GM19452 (cell line): Measurements from ENCODE around the gene GGA1.

Source experiments
- ATAC-seq: cut with Tn5 transposase; IDR thresholded peaks from one replicate; pipeline ENCODE4 v1.9.1; 2021; ENCODE audit not compliant: unreplicated experiment

GGA1 gene, protein sequence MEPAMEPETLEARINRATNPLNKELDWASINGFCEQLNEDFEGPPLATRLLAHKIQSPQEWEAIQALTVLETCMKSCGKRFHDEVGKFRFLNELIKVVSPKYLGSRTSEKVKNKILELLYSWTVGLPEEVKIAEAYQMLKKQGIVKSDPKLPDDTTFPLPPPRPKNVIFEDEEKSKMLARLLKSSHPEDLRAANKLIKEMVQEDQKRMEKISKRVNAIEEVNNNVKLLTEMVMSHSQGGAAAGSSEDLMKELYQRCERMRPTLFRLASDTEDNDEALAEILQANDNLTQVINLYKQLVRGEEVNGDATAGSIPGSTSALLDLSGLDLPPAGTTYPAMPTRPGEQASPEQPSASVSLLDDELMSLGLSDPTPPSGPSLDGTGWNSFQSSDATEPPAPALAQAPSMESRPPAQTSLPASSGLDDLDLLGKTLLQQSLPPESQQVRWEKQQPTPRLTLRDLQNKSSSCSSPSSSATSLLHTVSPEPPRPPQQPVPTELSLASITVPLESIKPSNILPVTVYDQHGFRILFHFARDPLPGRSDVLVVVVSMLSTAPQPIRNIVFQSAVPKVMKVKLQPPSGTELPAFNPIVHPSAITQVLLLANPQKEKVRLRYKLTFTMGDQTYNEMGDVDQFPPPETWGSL

DNA sequence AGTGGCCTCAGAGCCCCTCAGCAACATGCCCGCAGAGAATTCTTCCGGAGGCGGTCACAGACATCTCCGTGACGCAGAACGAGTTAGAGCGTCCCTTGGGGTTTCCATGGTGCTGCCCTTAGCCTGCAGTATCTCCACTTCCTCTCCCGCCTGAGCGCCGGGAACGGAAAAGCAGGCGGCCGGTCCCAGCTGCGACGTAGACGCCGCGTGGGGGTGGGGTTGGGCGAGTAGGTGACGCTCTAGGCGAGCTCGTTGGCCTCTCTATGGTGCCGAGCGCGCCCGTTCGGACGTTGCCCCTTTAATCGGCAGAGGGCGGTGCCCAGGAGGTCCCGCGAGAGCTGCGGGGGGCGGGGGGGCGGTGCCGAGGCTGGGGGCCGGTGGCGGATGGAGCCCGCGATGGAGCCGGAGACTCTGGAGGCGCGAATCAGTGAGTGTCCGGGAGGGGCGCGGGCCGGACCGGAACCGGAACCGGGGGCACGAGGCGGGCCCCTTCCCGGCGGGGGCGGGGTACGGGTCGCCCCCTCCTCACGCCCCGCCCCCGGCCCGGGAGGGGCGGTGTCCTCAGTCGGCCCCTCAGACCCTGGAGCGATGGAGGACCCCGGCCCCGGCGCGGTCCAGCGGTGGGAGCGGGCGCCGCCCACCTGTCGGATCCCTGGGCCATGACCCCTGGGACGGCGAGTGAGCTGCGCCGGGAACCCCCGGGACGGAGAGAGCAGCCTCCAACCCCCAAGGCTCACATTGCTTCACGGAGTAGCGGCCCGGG is at the start of gene GGA1:
GGA1 (plus strand) TSS at position 358 of the 763 bp plus-strand sequence; CDS start at position 385, 27 bp downstream.
- peak; percentile 71 for ATAC-seq

DNA sequence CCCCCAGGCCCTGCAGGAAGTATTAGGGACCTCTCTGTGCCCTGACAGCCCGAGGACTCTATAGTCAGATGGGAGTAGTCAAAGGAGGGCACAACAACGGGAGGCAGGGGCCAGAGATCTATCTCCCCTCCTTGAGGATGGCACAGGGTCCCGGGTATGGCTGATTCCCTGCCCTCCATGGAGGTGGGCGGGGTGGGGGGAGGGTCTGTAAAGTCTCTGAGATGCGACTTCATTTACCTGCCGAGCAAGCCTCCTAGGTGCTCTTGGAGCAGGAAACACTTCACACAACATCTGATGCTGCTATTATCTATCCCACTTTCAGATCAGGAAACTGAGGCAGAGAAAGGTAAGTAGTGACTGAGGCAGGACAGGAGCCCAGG is 49.1 kb upstream of the GGA1 start:
- no peak for ATAC-seq

DNA sequence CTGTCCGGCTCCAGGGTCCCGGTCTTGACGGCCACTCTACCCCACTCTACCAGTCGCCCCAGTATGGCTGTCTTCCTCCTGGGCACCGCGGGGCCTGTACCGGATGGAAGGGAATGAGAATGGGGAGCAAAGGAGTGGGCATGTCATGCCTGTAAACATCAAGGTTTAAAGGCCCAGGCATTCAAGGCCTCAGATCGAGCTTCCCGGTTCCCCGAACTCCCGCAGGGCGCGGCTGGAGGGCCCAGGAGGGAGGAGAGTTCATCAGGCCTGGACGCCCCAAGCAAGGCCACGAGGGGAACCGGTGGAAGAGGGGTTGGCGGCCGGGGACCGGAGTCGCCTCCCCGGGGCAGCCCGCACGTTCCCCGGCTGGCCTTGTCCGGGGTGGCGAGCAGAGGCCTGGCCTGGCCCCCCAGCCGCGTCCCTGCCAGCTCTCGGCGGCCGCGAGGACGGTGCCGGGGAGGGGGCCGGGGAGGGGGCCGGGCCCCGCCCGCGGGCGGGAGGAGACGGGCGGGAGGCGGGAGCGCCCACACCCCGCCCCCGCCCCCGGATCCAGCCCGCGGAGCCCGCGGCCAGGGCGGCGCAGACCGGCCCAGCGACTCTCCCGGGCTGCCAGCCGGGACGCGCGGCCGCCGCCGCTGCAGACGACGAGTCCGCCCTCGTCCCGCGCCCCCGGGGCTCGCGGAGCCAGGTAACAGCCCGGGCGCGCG is 48.6 kb upstream of the GGA1 start, which contains the start of gene CDC42EP1:
CDC42EP1 (plus strand) TSS at position 580 of the 707 bp plus-strand sequence. CDS start 5,870 bp downstream, outside the sequence.
- ATAC-seq, result no peak

DNA sequence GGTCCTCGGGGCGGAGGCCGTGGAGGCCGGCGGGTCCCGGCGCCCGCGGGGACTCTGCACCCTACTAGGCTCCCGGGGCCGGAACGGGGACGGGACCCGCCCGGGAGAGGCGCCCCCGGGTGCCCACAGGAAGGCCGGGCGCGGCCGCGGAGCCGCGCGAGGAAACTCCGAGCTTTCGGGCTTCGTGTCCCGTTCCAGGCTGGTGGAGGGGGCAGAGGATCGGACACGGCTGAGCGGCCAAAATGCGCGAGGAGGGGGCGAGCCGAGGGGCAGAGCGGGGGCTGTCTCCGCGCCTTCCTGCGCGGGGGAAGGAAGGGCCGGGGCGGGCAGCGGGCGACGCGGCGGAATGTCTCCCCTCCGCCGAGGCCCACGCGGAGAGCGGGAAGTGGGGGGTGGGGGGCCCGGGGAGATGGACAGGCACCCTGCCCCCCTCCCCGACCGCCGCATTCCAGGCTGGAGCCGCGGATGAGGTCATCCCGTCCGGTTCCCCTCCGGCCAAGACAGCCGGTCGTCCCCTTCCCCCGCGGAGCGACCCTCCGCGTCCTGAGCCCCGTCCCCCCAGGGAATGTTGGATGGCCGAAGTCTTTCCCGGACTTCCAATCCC is 47.9 kb upstream of the GGA1 start:
- ATAC-seq, result no peak

DNA sequence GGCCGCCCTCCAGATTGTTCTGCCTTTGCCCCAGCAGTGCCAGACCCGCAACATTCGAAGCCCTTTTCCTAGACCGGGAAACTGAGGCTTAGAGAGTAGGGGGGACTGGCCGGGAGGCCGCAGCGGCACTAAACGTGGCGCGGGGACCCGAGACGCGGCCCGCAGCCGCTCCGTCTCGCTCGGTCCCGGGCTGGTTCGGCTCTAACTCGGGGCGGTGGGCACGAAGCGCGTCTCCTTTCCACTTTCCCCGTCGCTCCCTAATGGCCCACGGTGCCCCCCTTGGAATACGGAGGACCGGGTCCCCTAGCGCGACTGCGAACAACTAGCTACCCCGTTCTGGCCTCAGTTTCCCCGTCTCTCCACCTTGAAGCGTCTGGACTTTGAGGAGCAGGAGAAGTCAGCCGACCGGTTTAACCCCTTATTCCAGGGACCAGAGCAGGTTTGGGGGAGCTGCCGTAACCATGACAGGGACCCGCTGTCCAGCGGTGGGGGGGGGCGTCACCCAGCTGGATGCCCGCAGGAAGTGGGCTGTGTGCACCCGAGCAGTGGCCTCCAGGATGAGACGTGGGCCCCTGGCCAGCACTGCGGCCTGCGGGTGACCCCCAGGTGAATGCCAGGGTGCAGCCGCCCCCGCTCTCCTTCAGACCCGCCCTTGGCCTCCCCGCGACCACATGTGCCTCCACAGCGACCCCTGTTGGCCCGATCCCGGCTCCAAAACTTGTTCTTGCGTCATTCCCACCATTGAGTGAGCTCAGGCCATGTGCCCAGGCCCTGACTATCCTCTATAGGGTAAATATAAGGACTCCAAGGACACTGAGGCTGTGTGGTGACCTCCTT is 47.2 kb upstream of the GGA1 start:
- ATAC-seq, result no peak

DNA sequence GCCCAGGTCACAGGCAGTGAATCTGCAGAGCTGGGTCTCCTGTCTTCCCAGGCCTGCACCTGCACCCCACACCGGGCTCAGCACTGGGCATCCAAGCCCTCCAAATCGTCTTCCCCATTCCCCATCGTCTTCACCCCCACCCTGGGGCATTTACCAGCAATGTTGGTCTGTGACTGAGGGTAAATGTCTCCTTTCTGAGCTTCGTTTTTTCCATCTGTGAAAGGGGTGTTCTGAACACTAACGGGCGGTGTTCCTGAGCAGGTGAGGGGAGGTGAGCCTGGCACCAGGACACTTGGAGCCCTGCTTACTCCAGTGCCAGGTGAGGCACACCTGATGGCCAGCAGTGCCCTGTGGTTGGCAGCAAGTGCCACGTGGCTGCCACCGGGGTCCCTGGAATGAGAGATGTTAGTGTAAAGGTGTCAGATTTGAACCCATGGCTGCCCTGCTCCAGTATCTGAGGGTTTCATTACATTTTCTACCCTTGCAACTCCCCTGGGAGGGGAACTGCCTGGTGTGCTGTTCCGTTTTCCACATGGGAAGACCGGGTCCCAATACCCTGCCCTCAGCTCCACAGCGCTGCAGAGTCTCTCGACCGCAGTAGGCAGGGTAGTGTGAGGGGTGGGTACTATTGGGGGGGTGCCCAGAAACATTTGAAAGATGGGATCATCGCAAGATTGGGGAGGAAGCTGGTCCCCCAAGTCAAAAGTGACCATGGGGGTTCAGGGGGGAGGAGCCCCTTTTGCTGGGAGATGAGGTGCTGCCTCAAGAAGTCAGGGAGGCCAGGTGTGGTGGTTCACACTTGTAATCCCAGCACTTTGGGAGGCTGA is 46.4 kb upstream of the GGA1 start:
- ATAC-seq, result no peak

DNA sequence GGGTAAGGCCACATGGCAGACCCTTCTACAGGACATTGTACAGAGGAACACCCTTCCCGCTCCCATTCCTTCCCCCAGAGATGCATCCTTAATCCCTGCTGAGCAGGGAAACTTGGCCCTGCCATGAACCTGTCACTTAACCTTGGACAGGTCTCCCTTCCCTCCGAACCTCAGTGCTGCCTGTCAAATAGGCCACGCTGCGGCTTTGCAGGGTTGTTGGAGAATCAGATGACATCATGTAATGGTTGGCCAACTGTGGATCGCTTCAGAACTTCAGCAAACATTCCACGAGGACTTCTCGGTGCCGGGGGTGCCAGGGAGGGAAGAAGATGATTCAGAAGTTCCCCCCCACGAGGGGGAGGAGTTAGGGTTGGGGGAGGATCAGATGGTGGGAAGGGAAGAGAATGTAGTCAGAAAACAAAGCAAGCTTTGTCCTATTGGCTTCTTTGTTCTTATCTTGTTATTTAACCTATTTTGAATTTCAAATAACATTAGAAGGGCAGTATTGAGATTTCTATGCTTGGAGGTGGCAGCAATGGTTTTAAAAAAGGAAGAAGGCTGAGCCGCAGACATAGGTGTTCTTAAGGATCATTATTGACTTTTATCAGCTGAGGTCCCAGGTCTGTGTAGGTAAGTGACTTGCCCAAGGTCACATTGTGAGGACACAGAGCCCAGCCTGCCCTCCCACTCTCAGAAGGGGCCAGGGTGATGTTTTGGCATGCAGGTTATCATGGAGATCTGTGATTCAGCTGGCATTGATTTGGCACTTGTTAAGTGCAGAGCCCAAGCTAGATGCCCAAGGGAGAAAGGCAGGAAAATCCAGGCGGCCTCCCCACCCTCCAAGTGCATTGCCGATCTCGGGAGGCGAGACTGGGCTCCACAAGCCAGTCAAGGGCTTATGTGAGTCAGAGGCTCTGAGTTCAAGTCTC is 45.2 kb upstream of the GGA1 start:
- no peak for ATAC-seq

DNA sequence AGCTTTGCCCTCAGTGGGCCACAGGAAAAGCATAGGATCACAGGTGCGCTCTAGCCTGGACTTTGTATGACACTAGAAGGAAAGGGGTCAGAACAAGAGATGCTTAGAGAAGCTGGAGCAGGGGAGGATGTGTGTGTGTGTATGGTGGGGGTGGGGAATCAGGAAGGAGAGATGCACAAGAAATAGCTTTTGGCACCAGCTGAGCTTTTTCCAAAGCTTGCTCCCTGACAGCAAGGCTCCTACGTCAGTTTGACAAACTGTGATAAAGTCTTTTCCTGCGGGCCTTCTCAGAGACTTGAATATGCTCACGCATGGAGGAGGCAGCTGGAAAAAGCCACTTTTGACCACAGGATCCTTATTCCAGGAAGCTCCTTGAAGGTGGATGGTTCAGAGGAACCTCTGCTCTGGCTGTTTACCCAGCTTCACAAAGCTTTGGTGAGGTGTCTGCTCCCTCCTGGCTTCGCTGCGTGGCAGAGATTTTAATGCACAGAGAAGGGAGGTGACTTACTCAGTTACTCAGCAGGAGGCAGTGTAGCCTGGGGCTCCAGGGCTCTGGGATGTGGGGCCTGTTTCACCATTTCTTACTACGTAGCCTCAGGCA is 44.4 kb upstream of the GGA1 start:
- no peak for ATAC-seq

DNA sequence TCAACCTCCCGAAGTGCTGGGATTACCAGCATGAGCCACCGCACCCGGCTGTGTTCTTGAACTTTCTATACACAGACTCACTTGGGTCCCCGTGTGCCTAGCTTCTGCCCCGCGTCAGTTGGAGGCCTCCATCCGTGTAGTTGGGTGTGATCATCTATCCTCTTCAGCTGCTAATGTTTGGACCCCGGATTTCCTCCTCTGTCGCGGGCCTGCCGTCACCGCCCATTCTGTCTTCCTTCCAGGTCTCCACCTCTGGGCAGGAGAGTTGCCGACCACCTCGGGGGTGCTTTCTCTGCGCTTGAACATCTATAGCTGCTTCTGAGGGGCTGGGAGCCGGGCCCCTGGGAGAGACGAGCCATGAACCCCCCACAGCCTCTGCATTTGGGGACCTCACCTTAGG is 42.8 kb upstream of the GGA1 start:
- no peak for ATAC-seq

DNA sequence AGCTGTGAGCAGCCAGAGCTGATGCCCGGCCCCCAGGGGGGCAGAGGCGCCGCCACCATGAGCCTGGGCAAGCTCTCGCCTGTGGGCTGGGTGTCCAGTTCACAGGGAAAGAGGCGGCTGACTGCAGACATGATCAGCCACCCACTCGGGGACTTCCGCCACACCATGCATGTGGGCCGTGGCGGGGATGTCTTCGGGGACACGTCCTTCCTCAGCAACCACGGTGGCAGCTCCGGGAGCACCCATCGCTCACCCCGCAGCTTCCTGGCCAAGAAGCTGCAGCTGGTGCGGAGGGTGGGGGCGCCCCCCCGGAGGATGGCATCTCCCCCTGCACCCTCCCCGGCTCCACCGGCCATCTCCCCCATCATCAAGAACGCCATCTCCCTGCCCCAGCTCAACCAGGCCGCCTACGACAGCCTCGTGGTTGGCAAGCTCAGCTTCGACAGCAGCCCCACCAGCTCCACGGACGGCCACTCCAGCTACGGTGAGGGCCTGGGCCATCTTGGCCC is 42.3 kb upstream of the GGA1 start:
- ATAC-seq, result no peak

DNA sequence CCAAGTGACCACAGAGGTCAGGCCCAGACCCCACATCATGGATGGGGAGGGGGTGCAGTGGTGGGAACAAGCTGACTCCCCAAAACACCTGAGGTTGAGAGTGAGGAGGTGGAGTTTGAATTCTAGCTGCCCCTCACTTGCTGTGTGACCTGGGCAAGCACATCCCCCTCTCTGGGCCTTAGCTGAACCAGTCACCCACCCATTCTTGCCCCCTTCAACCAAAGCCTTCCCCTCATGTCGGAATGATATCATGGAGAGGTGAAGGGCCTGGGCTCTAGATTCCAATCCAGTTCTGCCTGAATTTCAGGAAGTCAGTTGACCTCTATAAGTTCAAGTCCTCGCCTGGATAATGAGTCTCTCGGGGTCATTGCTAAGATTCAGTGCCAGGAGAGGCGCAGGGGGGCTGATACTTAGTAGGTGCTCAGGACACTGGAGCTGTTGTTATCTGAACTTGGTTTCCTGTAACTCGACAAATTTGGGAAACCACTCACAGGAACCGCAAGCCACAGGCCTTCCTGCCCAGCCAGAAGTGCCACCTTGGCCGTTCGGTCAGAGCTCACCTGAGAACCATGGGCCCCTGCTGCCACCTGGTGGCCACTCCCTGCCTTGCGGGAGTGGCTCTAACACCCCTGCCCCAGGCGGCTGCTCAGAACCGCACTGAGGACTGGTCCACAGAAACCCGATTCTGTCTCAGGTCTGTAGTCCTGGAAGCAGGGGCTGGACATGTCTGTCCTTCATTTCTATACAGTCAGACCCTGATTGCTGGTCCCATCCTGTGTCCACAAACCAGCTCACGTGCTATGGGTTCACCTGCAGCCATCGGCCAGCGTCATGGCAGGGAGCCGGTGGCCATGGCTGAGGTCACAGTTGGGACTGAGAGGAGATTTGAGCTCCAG is 41.5 kb upstream of the GGA1 start:
- no peak for ATAC-seq

DNA sequence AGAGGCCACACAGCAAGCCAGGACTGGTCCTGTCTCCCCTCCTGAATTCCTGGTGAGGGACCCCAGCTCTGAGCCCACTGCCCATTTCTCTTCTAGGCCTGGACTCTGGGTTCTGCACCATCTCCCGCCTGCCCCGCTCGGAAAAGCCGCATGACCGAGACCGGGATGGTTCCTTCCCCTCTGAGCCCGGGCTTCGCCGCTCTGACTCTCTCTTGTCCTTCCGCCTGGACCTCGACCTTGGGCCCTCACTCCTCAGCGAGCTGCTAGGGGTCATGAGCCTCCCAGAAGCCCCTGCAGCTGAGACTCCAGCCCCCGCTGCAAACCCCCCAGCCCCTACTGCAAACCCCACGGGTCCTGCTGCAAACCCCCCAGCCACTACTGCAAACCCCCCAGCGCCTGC is 40.6 kb upstream of the GGA1 start:
- no peak for ATAC-seq

DNA sequence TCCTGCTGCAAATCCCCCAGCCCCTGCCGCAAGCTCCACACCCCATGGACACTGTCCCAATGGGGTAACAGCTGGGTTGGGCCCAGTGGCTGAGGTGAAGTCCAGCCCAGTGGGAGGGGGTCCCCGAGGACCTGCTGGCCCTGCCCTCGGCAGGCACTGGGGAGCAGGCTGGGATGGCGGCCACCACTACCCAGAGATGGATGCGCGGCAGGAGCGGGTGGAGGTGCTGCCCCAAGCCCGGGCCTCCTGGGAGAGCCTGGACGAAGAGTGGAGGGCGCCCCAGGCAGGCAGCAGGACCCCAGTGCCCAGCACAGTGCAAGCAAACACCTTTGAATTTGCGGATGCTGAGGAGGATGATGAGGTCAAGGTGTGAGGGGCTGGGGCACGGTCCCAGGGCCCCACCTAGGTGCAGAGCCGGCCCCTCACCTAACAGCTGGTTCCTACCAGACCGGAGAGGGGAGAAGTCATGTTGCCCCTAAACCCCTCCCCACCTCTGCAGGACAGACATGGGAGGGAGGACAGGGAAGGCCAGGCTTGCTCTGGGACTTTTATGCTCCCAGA is 40.1 kb upstream of the GGA1 start:
- ATAC-seq, result no peak

DNA sequence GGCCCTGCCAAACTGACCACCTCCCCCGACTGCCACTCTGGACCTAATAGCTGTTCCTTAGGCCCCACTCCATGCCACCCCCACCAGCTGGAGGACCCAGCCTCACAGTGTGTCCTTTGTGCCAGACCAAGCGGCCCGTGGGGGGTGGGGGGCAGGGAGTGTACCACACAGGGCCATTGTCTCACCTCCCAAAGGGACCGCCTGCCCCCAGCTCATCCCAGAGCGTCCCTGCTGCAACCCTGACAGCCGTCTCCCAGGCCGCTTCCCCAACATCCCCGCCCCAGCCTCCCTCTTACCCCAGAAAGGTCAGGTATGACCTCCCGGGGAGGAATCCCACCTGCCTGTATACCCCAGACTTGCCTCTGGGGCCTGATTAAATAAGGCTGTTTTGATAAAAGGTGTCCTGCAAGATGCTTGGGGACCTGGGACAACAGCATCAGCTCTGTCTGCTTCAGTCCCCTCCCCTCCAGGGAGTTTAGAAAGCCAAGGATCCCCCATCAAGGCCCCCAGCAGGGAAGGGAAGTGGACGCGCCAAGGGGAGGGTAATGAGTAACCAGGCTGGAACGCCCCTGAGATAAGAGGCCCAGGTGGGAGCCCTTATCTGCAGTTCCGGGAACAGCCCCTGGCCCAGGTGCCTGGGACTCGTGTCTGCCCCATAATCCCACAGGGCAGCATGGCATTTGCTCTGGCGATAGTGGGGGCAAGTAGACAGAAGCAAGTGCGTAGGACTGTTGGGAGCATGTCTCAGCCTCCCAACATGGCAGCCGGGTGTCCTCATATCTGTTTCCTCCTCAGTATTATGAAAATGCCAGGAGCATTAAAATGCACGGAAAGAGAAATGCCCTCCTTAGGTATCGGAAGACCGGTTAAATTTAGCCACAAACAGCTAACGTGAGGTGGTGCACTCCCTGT is 39.4 kb upstream of the GGA1 start:
- ATAC-seq, result no peak
